ES-I3 (cell line): ENCODE results near the gene ATG10.
A peak's percentile ranks its signal among the peaks of the same experiment; 100 is the strongest.
"Not testable (repeated sequence)": the region's sequence is repeated elsewhere in the genome, so short reads cannot be mapped to it uniquely, and the experiment has no call there.

Experiments
- H3K36me3 ChIP-seq: 2 replicates; pipeline ENCODE4 v1.6.1; 2013; ENCODE audit warnings: mild to moderate bottlenecking, low read length, control low read depth, moderate library complexity; ENCODE audit not compliant: insufficient read depth
- H3K4me1 ChIP-seq: 2 replicates; pipeline ENCODE4 v1.6.1; 2013; ENCODE audit warnings: mild to moderate bottlenecking, control low read depth, low read length; ENCODE audit not compliant: insufficient read depth
- H3K9ac ChIP-seq: 2 replicates; pipeline ENCODE4 v1.6.1; 2013; ENCODE audit warnings: low read depth, mild to moderate bottlenecking, low read length, moderate library complexity
- H3K9me3 ChIP-seq: 2 replicates; pipeline ENCODE4 v1.6.1; 2013; ENCODE audit warnings: mild to moderate bottlenecking, low read length, moderate library complexity; ENCODE audit not compliant: control insufficient read depth, insufficient read depth

The ATG10 gene

GRCh38 chr5:81971712-81972491 is at the start of gene ATG10:
ATG10 (plus strand) TSS chr5:81972023; CDS start chr5:81987571, 15,548 bp downstream.
- Histone ChIP-seq H3K4me1 (peaks cover 7% of the 10 kb centered on the region), H3K9ac (peak within 1 kb of the TSS; percentile 96), H3K9me3 (no peaks in the 10 kb centered on the region), H3K36me3 (no peaks in the 10 kb centered on the region)

- Histone ChIP-seq H3K36me3 (no peaks in the 10 kb centered on the region), H3K9ac (no peak overlapping the region), H3K9me3 (no peaks in the 10 kb centered on the region), H3K4me1 (no peaks in the 10 kb centered on the region)
Observed at GRCh38 chr5:81922854-81923279, 49.0 kb upstream of the ATG10 start.

GRCh38 chr5:81924442-81924841 is 47.4 kb upstream of the ATG10 start:
- Histone ChIP-seq H3K36me3 (no peaks in the 10 kb centered on the region), H3K9me3 (no peaks in the 10 kb centered on the region), H3K9ac (no peak overlapping the region), H3K4me1 (no peaks in the 10 kb centered on the region)

- Histone ChIP-seq H3K4me1 (no peaks in the 10 kb centered on the region), H3K36me3 (no peaks in the 10 kb centered on the region), H3K9ac (no peak overlapping the region), H3K9me3 (no peaks in the 10 kb centered on the region)
Observed at GRCh38 chr5:81925009-81925408, 46.8 kb upstream of the ATG10 start.

- Histone ChIP-seq H3K36me3 (no peaks in the 10 kb centered on the region), H3K9me3 (no peaks in the 10 kb centered on the region), H3K4me1 (no peaks in the 10 kb centered on the region), H3K9ac (no peak overlapping the region)
Observed at GRCh38 chr5:81925981-81926380, 45.8 kb upstream of the ATG10 start.

GRCh38 chr5:81936066-81936465 is 35.8 kb upstream of the ATG10 start:
- Histone ChIP-seq H3K4me1 (no peaks in the 10 kb centered on the region), H3K9ac (no peak overlapping the region), H3K9me3 (peaks cover 2% of the 10 kb centered on the region; the same call in 1 of the 2 replicates), H3K36me3 (no peaks in the 10 kb centered on the region)

GRCh38 chr5:81936750-81937149 is 35.1 kb upstream of the ATG10 start:
- no peaks in the 10 kb centered on the region for H3K36me3 ChIP-seq
- H3K9ac ChIP-seq: no peak overlapping the region
- H3K4me1 ChIP-seq: no peaks in the 10 kb centered on the region
- peaks cover 2% of the 10 kb centered on the region; the same call in 1 of the 2 replicates for H3K9me3 ChIP-seq

GRCh38 chr5:81942746-81943145 is 29.1 kb upstream of the ATG10 start:
- no peaks in the 10 kb centered on the region; the same call in 1 of the 2 replicates for H3K9me3 ChIP-seq
- H3K4me1 ChIP-seq: no peaks in the 10 kb centered on the region
- no peak overlapping the region for H3K9ac ChIP-seq
- H3K36me3 ChIP-seq: no peaks in the 10 kb centered on the region

- H3K4me1 ChIP-seq: peaks cover 4% of the 10 kb centered on the region; the same call in 1 of the 2 replicates
- no peak overlapping the region for H3K9ac ChIP-seq
- H3K36me3 ChIP-seq: no peaks in the 10 kb centered on the region
- no peaks in the 10 kb centered on the region for H3K9me3 ChIP-seq
Observed at GRCh38 chr5:81948349-81948748, 23.5 kb upstream of the ATG10 start.

GRCh38 chr5:81949462-81949861 is 22.4 kb upstream of the ATG10 start:
- Histone ChIP-seq H3K36me3 (no peaks in the 10 kb centered on the region), H3K4me1 (peaks cover 4% of the 10 kb centered on the region; the same call in 1 of the 2 replicates), H3K9ac (no peak overlapping the region), H3K9me3 (no peaks in the 10 kb centered on the region)

GRCh38 chr5:81950996-81951395 is 20.8 kb upstream of the ATG10 start:
- H3K9me3 ChIP-seq: no peaks in the 10 kb centered on the region

GRCh38 chr5:81954796-81955195 is 17.0 kb upstream of the ATG10 start:
- not testable (repeated sequence) for H3K9me3 ChIP-seq, H3K4me1 ChIP-seq, H3K9ac ChIP-seq, H3K36me3 ChIP-seq

More at GRCh38 chr5:81950996-81951395, 20.8 kb upstream of the ATG10 start:
- Histone ChIP-seq H3K36me3 (no peaks in the 10 kb centered on the region), H3K9ac (no peak overlapping the region), H3K4me1 (peaks cover 4% of the 10 kb centered on the region; the same call in 1 of the 2 replicates)

GRCh38 chr5:81958129-81958528 is 13.7 kb upstream of the ATG10 start:
- H3K36me3 ChIP-seq, H3K9me3 ChIP-seq, H3K9ac ChIP-seq, H3K4me1 ChIP-seq: not testable (repeated sequence)

- H3K36me3 ChIP-seq: no peaks in the 10 kb centered on the region
Observed at GRCh38 chr5:81961651-81962440, 10.0 kb upstream of the ATG10 start.

GRCh38 chr5:81963544-81963943 is 8.3 kb upstream of the ATG10 start:
- Histone ChIP-seq H3K9me3 (no peaks in the 10 kb centered on the region), H3K9ac (no peak overlapping the region), H3K4me1 (no peaks in the 10 kb centered on the region), H3K36me3 (no peaks in the 10 kb centered on the region)

More at GRCh38 chr5:81961651-81962440, 10.0 kb upstream of the ATG10 start:
- no peaks in the 10 kb centered on the region for H3K4me1 ChIP-seq
- no peak overlapping the region for H3K9ac ChIP-seq
- H3K9me3 ChIP-seq: no peaks in the 10 kb centered on the region
